GM23338 (cell line): ENCODE data around the gene PLEKHM1. TPM values are rescaled to one million over a fixed set of nuclear protein-coding genes. Genes with fewer than 3 reads are reported as not detected.

Experiments
- ATAC-seq: fragments of 200-7000 bp; cut with Tn5 transposase; 3 replicates; pipeline ENCODE4 v1.9.1; 2020
- DNase-seq: peaks from one replicate; pipeline ENCODE4 v3.0.0-alpha.2; 2015; ENCODE audit warnings: low spot score
- H2AFZ ChIP-seq: fragments of 200-600 bp; sonication (generic); 2 replicates; pipeline ENCODE4 v1.8.0; 2016; ENCODE audit warnings: antibody characterized with exemption, mild to moderate bottlenecking, moderate library complexity
- H3F3A ChIP-seq: fragments of 200-600 bp; sonication (generic); replicated peaks from 2 replicates; pipeline ENCODE4 v1.8.0; 2017; ENCODE audit warnings: antibody characterized with exemption, mixed run types, low read depth
- H3K27ac ChIP-seq: fragments of 200-600 bp; sonication (generic); 2 replicates; pipeline ENCODE4 v1.6.1; 2016; ENCODE audit warnings: low read depth
- H3K27me3 ChIP-seq: fragments of 200-600 bp; sonication (generic); 2 replicates; pipeline ENCODE4 v1.8.0; 2016; ENCODE audit warnings: mild to moderate bottlenecking, mixed run types, moderate library complexity; ENCODE audit not compliant: insufficient read depth
- H3K36me3 ChIP-seq: fragments of 200-600 bp; sonication (generic); 2 replicates; pipeline ENCODE4 v1.8.0; 2016; ENCODE audit warnings: mild to moderate bottlenecking; ENCODE audit not compliant: insufficient read depth
- H3K4me1 ChIP-seq: fragments of 200-600 bp; sonication (generic); 2 replicates; pipeline ENCODE4 v1.8.0; 2016; ENCODE audit warnings: mild to moderate bottlenecking, moderate library complexity; ENCODE audit not compliant: insufficient read depth
- H3K4me2 ChIP-seq: fragments of 200-600 bp; sonication (generic); 2 replicates; pipeline ENCODE4 v1.7.1; 2017; ENCODE audit warnings: mixed run types
- H3K4me3 ChIP-seq: fragments of 200-600 bp; sonication (generic); 2 replicates; pipeline ENCODE4 v1.6.1; 2016; ENCODE audit warnings: mixed run types
- H3K79me2 ChIP-seq: fragments of 200-600 bp; sonication (generic); replicated peaks from 2 replicates; pipeline ENCODE4 v1.8.0; 2017; ENCODE audit warnings: mild to moderate bottlenecking; ENCODE audit not compliant: insufficient read depth
- H3K9me2 ChIP-seq: fragments of 200-600 bp; sonication (generic); 2 replicates; pipeline ENCODE4 v1.8.0; 2017; ENCODE audit not compliant: insufficient read depth
- H4K20me1 ChIP-seq: fragments of 200-600 bp; sonication (generic); replicated peaks from 2 replicates; pipeline ENCODE4 v1.8.0; 2017; ENCODE audit warnings: mild to moderate bottlenecking; ENCODE audit not compliant: insufficient read depth
- H3K27ac Mint-ChIP-seq: 2 replicates; pipeline ENCODE4 v1.8.0; 2020; ENCODE audit warnings: inconsistent platforms, mild to moderate bottlenecking, moderate library complexity, mixed read lengths
- H3K27me3 Mint-ChIP-seq: 3 replicates; pipeline ENCODE4 v1.8.0; 2022; ENCODE audit warnings: low read depth, mild to moderate bottlenecking, moderate library complexity, mixed read lengths, inconsistent platforms; ENCODE audit not compliant: insufficient read depth, poor library complexity
- H3K36me3 Mint-ChIP-seq: 3 replicates; pipeline ENCODE4 v1.8.0; 2021; ENCODE audit warnings: low read depth, mild to moderate bottlenecking, inconsistent platforms, moderate library complexity, mixed read lengths
- H3K4me1 Mint-ChIP-seq: 3 replicates; pipeline ENCODE4 v1.8.0; 2020; ENCODE audit warnings: mild to moderate bottlenecking, inconsistent platforms, mixed read lengths
- H3K4me3 Mint-ChIP-seq: 3 replicates; pipeline ENCODE4 v1.8.0; 2021; ENCODE audit warnings: moderate library complexity, mild to moderate bottlenecking, inconsistent platforms, mixed read lengths
- H3K9me3 Mint-ChIP-seq: 3 replicates; pipeline ENCODE4 v1.8.0; 2020; ENCODE audit warnings: moderate library complexity, mild to moderate bottlenecking, inconsistent platforms, mixed read lengths
- CREB1 ChIP-seq: fragments of 250-450 bp; sonication (Bioruptor Pico); IDR thresholded peaks from 2 replicates; pipeline ENCODE4 v1.5.0; 2020; ENCODE audit warnings: low read depth, mild to moderate bottlenecking, moderate library complexity
- JUNB ChIP-seq: IDR thresholded peaks from one replicate; pipeline ENCODE4 v1.6.1; 2016; ENCODE audit warnings: antibody characterized with exemption; ENCODE audit not compliant: unreplicated experiment
- POLR2AphosphoS5 ChIP-seq: IDR thresholded peaks from 2 replicates; pipeline ENCODE4 v1.6.1; 2016; ENCODE audit warnings: antibody characterized with exemption, low read depth
- ZNF331 ChIP-seq: fragments of 250-450 bp; sonication (Bioruptor Pico); IDR thresholded peaks from 2 replicates; pipeline ENCODE4 v1.5.0; 2020; ENCODE audit warnings: low read depth, mild to moderate bottlenecking, moderate library complexity
- polyA plus RNA-seq: library from polyadenylated mRNA; unstranded; fragments of >200 nt; fragmentation: Nextera tagmentation; extraction: Ambion mirVana; gene quantifications from 2 replicates; pipeline ENCODE4 v1.2.1, GENCODE V29; 2016
- total RNA-seq: library from RNA; depleted of rRNA; stranded (reverse); fragments of >200 nt; shearing (Covaris generic); gene quantifications from 2 replicates; pipeline ENCODE4 v1.2.3, GENCODE V29; 2014
- TF ChIP-seq, protein P1 (sequence below): IDR thresholded peaks from 2 replicates; pipeline ENCODE4 v1.6.1; 2016; ENCODE audit warnings: antibody characterized with exemption
- TF ChIP-seq, protein P2 (sequence below), 2 experiments: fragments of 200-600 bp in 1 of 2; sonication (generic) in 1 of 2; conservative IDR thresholded peaks; 2 replicates each; pipeline versions ENCODE4 v1.5.1 to v1.6.1; 2016 to 2017; ENCODE audit warnings: antibody characterized with exemption in 2 of 2, low read depth in 2 of 2, mild to moderate bottlenecking in 2 of 2, moderate library complexity in 1 of 2

The PLEKHM1 gene
- total and polyA plus RNA-seq, 2 experiments from 2014 or later = 4.4 to 17.9 TPM

DNA sequence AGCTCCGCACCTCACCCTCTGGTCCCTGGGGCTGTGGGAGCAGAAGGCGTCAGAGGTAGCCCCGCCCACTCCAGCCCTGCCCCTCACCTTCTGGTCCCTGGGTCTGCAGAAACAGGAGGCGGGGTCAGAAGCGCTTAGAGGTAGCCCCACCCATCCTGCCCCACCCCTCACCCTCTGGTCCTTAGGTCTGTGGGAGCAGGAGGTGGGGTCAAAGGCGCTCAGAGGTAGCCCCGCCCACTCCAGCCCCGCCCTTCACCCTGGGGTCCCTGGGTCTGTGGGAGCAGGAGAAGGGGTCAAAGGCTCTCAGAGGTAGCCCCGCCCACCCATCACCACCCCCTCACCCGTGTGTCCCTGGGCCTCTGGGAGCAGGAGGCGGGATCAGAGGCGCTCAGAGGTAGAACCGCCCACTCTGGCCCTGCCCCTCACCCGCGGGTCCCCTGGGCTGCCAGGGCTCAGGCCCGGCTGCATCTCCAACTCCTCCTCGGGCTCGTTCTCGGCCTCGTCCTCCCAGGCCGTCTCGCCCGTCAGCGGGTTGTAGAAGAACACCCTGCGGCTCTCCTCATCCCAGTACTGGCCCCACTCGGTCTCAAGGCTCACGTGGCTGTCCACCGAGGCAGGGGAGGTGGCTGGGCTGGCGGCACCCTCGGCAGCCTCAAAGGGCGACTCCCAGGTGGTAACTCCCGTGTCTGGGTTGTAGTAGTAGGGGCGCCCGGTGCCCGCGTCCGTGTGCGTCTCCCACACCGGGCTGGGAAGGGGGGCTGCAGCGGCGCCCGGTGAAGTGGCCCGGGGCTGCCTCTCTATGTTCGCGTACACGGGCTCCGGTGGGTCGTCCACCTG is 85.1 kb downstream of the PLEKHM1 start:
- no peak for TF ChIP-seq ZNF331 (CRISPR knock-in tag)
- peak; percentile 83 for TF ChIP-seq POLR2AphosphoS5
- Mint-ChIP-seq H3K27ac (peak overlapping the region; percentile 91), H3K36me3 (no peaks in the 10 kb centered on the region), H3K4me1 (peaks cover 32% of the 10 kb centered on the region), H3K27me3 (peaks cover 9% of the 10 kb centered on the region), H3K9me3 (no peaks in the 10 kb centered on the region), H3K4me3 (peak overlapping the region; percentile 65)
- Histone ChIP-seq H3K36me3 (no peaks in the 10 kb centered on the region), H3K4me3 (peak overlapping the region; percentile 84), H3K4me2 (peak overlapping the region; percentile 97), H3K9me2 (no peaks in the 10 kb centered on the region), H4K20me1 (no peaks in the 10 kb centered on the region), H3F3A (0 out of 2 replicates have a peak, but pooled peaks cover 3% of the 10 kb centered on the region), H3K79me2 (no peaks in the 10 kb centered on the region), H3K27me3 (no peaks in the 10 kb centered on the region), H2AFZ (peak overlapping the region; percentile 99), H3K27ac (no peak overlapping the region), H3K4me1 (peaks cover 10% of the 10 kb centered on the region)
- DNase-seq (peak; percentile 99), ATAC-seq (peak; percentile 91)

GRCh38 chr17:45404870-45405249 is 85.7 kb downstream of the PLEKHM1 start:
- H3K4me1 ChIP-seq = peaks cover 10% of the 10 kb centered on the region
- DNase-seq = peak; percentile 57
- Mint-ChIP-seq H3K27ac (peak overlapping the region; percentile 91), H3K27me3 (peaks cover 7% of the 10 kb centered on the region), H3K36me3 (no peaks in the 10 kb centered on the region), H3K4me3 (peak overlapping the region; percentile 58), H3K9me3 (no peaks in the 10 kb centered on the region), H3K4me1 (peaks cover 27% of the 10 kb centered on the region)
- H4K20me1 ChIP-seq = no peaks in the 10 kb centered on the region
- no peaks in the 10 kb centered on the region for H3K79me2 ChIP-seq
- H3K4me2 ChIP-seq = peak overlapping the region; percentile 73
- no peaks in the 10 kb centered on the region for H3K9me2 ChIP-seq
- TF ChIP-seq ZNF331 (CRISPR knock-in tag) = no peak
- TF ChIP-seq, protein P1, sequence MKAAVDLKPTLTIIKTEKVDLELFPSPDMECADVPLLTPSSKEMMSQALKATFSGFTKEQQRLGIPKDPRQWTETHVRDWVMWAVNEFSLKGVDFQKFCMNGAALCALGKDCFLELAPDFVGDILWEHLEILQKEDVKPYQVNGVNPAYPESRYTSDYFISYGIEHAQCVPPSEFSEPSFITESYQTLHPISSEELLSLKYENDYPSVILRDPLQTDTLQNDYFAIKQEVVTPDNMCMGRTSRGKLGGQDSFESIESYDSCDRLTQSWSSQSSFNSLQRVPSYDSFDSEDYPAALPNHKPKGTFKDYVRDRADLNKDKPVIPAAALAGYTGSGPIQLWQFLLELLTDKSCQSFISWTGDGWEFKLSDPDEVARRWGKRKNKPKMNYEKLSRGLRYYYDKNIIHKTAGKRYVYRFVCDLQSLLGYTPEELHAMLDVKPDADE = no peak
- TF ChIP-seq CREB1 (CRISPR knock-in tag) = 0 out of 2 replicates have a peak, but pooled peaks have one; percentile 23
- H3K36me3 ChIP-seq = no peaks in the 10 kb centered on the region
- no peak overlapping the region for H2AFZ ChIP-seq
- H3K4me3 ChIP-seq = peak overlapping the region; percentile 40; the same call in 1 of the 2 replicates
- H3F3A ChIP-seq = 0 out of 2 replicates have a peak, but pooled peaks cover 3% of the 10 kb centered on the region
- H3K27me3 ChIP-seq = no peaks in the 10 kb centered on the region
- no peak overlapping the region for H3K27ac ChIP-seq
- peak; percentile 8 for ATAC-seq

GRCh38 chr17:45403906-45404490 is 86.5 kb downstream of the PLEKHM1 start:
- Histone ChIP-seq H2AFZ (no peak overlapping the region), H3K4me3 (no peak overlapping the region), H3K36me3 (no peaks in the 10 kb centered on the region), H4K20me1 (no peaks in the 10 kb centered on the region), H3K27ac (no peak overlapping the region), H3K27me3 (no peaks in the 10 kb centered on the region), H3K9me2 (no peaks in the 10 kb centered on the region), H3K79me2 (no peaks in the 10 kb centered on the region), H3K4me1 (peaks cover 10% of the 10 kb centered on the region), H3F3A (0 out of 2 replicates have a peak, but pooled peaks cover 3% of the 10 kb centered on the region), H3K4me2 (no peak overlapping the region)
- TF ChIP-seq POLR2AphosphoS5 (no peak), JUNB (no peak)
- TF ChIP-seq, protein P2, sequence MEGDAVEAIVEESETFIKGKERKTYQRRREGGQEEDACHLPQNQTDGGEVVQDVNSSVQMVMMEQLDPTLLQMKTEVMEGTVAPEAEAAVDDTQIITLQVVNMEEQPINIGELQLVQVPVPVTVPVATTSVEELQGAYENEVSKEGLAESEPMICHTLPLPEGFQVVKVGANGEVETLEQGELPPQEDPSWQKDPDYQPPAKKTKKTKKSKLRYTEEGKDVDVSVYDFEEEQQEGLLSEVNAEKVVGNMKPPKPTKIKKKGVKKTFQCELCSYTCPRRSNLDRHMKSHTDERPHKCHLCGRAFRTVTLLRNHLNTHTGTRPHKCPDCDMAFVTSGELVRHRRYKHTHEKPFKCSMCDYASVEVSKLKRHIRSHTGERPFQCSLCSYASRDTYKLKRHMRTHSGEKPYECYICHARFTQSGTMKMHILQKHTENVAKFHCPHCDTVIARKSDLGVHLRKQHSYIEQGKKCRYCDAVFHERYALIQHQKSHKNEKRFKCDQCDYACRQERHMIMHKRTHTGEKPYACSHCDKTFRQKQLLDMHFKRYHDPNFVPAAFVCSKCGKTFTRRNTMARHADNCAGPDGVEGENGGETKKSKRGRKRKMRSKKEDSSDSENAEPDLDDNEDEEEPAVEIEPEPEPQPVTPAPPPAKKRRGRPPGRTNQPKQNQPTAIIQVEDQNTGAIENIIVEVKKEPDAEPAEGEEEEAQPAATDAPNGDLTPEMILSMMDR (conservative IDR thresholded peaks at IDR 0.05; ENCODE audit: low read depth in 2 of 2) = peak in 1 of 2 experiments; percentile 27; a peak in 2 of 4 replicates
- no peak for DNase-seq
- Mint-ChIP-seq H3K27me3 (peaks cover 10% of the 10 kb centered on the region), H3K4me1 (peaks cover 22% of the 10 kb centered on the region), H3K36me3 (no peaks in the 10 kb centered on the region), H3K27ac (no peak overlapping the region), H3K4me3 (no peak overlapping the region), H3K9me3 (no peaks in the 10 kb centered on the region)
- ATAC-seq = no peak
